ENCODE results near the gene KCNH3.

DNA sequence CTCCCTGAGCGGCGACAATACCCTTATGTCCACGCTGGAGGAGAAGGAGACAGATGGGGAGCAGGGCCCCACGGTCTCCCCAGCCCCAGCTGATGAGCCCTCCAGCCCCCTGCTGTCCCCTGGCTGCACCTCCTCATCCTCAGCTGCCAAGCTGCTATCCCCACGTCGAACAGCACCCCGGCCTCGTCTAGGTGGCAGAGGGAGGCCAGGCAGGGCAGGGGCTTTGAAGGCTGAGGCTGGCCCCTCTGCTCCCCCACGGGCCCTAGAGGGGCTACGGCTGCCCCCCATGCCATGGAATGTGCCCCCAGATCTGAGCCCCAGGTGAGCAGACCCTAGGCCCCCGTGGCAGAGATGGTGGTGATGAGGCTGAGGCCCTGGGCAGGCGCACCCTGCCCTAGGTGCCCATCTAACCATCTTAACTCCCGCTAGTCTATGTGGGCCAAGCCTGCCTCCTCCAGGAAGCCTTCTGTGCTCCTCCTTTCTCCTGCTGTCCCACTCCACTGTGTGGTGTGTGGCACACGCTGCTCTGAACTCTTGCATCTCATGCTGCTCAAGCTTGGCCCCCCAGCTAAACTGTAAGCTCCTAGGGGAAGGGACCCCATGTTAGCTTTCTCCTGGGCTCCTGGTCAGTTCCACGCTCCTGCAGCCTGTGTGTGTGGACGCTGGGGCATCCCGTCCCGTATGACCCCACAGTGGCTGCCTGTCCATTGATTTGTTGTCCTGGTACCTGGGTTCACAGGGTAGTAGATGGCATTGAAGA lies 17.0 kb downstream of the KCNH3 start:
- TF ChIP-seq, protein P1, sequence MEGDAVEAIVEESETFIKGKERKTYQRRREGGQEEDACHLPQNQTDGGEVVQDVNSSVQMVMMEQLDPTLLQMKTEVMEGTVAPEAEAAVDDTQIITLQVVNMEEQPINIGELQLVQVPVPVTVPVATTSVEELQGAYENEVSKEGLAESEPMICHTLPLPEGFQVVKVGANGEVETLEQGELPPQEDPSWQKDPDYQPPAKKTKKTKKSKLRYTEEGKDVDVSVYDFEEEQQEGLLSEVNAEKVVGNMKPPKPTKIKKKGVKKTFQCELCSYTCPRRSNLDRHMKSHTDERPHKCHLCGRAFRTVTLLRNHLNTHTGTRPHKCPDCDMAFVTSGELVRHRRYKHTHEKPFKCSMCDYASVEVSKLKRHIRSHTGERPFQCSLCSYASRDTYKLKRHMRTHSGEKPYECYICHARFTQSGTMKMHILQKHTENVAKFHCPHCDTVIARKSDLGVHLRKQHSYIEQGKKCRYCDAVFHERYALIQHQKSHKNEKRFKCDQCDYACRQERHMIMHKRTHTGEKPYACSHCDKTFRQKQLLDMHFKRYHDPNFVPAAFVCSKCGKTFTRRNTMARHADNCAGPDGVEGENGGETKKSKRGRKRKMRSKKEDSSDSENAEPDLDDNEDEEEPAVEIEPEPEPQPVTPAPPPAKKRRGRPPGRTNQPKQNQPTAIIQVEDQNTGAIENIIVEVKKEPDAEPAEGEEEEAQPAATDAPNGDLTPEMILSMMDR (IDR thresholded peaks at IDR 0.05; ENCODE audit: low read depth, low read length, missing input control): no peak
- no peak for TF ChIP-seq TAF1 (conservative IDR thresholded peaks at IDR 0.05)
- TF ChIP-seq, protein P2, sequence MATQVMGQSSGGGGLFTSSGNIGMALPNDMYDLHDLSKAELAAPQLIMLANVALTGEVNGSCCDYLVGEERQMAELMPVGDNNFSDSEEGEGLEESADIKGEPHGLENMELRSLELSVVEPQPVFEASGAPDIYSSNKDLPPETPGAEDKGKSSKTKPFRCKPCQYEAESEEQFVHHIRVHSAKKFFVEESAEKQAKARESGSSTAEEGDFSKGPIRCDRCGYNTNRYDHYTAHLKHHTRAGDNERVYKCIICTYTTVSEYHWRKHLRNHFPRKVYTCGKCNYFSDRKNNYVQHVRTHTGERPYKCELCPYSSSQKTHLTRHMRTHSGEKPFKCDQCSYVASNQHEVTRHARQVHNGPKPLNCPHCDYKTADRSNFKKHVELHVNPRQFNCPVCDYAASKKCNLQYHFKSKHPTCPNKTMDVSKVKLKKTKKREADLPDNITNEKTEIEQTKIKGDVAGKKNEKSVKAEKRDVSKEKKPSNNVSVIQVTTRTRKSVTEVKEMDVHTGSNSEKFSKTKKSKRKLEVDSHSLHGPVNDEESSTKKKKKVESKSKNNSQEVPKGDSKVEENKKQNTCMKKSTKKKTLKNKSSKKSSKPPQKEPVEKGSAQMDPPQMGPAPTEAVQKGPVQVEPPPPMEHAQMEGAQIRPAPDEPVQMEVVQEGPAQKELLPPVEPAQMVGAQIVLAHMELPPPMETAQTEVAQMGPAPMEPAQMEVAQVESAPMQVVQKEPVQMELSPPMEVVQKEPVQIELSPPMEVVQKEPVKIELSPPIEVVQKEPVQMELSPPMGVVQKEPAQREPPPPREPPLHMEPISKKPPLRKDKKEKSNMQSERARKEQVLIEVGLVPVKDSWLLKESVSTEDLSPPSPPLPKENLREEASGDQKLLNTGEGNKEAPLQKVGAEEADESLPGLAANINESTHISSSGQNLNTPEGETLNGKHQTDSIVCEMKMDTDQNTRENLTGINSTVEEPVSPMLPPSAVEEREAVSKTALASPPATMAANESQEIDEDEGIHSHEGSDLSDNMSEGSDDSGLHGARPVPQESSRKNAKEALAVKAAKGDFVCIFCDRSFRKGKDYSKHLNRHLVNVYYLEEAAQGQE (IDR thresholded peaks at IDR 0.05): no peak
- TF ChIP-seq, protein P3, sequence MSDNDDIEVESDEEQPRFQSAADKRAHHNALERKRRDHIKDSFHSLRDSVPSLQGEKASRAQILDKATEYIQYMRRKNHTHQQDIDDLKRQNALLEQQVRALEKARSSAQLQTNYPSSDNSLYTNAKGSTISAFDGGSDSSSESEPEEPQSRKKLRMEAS (IDR thresholded peaks at IDR 0.05): no peak
- no peak for TF ChIP-seq HNF4A (conservative IDR thresholded peaks at IDR 0.05)
- TF ChIP-seq YY1 (IDR thresholded peaks at IDR 0.05): no peak
- no peak for TF ChIP-seq GABPA (IDR thresholded peaks at IDR 0.05 in 1 of 2, conservative IDR thresholded peaks at IDR 0.05 in 1 of 2)
- TF ChIP-seq RAD21 (IDR thresholded peaks at IDR 0.05): no peak
- no peak for TF ChIP-seq JUND (IDR thresholded peaks at IDR 0.05)
